Choroid plexus epithelial cell (primary cell): Measurements from ENCODE around the gene TMEM59.
"Not testable (repeated sequence)": the region's sequence is repeated elsewhere in the genome, so short reads cannot be mapped to it uniquely, and the experiment has no call there.

ENCODE experiments used
- DNase-seq: peaks from one replicate; pipeline ENCODE4 v3.0.0-alpha.2; 2010; ENCODE audit warnings: low read depth
- H3K4me3 ChIP-seq: 2 replicates; pipeline ENCODE4 v1.5.1; 2011; ENCODE audit warnings: low read depth, mild to moderate bottlenecking, control low read depth, low read length, moderate library complexity
- TF ChIP-seq, protein P1 (sequence below): conservative IDR thresholded peaks from 2 replicates; pipeline ENCODE4 v1.5.1; 2011; ENCODE audit warnings: low read depth, mild to moderate bottlenecking, control low read depth, inconsistent platforms, low read length, moderate library complexity

The TMEM59 gene

GRCh38 chr1:54003249-54003646 lies 49.8 kb downstream of the TMEM59 start:
- TF ChIP-seq, protein P1, sequence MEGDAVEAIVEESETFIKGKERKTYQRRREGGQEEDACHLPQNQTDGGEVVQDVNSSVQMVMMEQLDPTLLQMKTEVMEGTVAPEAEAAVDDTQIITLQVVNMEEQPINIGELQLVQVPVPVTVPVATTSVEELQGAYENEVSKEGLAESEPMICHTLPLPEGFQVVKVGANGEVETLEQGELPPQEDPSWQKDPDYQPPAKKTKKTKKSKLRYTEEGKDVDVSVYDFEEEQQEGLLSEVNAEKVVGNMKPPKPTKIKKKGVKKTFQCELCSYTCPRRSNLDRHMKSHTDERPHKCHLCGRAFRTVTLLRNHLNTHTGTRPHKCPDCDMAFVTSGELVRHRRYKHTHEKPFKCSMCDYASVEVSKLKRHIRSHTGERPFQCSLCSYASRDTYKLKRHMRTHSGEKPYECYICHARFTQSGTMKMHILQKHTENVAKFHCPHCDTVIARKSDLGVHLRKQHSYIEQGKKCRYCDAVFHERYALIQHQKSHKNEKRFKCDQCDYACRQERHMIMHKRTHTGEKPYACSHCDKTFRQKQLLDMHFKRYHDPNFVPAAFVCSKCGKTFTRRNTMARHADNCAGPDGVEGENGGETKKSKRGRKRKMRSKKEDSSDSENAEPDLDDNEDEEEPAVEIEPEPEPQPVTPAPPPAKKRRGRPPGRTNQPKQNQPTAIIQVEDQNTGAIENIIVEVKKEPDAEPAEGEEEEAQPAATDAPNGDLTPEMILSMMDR: no peak
- no peak for DNase-seq
- no peak overlapping the region for H3K4me3 ChIP-seq

- H3K4me3 ChIP-seq: no peak overlapping the region
- TF ChIP-seq, protein P1: no peak
- no peak for DNase-seq
Measured at GRCh38 chr1:54002544-54003248, 50.3 kb downstream of the TMEM59 start.

- H3K4me3 ChIP-seq: no peak overlapping the region
- no peak for DNase-seq
- TF ChIP-seq, protein P1: no peak
Measured at GRCh38 chr1:54001591-54001990, 51.4 kb downstream of the TMEM59 start.

DNA sequence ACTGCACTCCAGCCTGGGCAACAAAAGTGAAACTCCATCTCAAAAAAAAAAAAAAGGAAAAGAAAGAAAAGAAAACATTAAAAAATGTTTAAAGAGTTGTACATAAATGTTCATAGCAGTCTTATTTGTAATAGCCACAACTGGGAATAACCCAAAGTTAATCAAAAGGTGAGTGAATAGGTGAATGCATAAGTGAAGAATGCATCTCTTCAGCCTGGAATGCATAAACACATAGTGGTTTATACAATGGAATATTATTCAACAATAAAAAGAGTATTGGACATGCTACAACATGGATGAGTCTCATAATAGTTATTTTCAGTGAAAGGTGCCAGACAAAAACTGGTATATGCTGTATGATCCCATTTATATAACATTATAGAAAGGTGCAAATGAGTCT lies 53.1 kb downstream of the TMEM59 start:
- TF ChIP-seq, protein P1: no peak
- DNase-seq: no peak
- no peak overlapping the region for H3K4me3 ChIP-seq

DNA sequence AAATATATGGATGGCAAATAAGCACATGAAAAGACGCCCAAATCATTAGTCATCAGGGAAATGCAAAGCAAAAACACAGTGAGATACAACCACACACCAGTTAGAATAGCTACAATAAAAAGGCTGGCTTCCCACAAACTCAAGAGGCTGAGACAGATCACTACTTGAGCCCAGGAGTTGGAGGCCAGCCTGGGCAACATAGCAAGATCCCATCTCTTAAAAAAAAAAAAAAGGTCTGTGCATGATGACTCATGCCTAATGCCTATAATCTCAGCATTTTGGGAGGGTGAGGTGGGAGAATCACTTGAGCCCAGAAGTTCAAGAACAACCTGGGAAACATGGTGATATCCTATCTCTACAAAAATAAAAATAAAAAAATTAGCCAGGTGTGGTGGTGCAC lies 54.8 kb downstream of the TMEM59 start:
- TF ChIP-seq, protein P1: no peak
- no peak overlapping the region for H3K4me3 ChIP-seq
- no peak for DNase-seq

DNA sequence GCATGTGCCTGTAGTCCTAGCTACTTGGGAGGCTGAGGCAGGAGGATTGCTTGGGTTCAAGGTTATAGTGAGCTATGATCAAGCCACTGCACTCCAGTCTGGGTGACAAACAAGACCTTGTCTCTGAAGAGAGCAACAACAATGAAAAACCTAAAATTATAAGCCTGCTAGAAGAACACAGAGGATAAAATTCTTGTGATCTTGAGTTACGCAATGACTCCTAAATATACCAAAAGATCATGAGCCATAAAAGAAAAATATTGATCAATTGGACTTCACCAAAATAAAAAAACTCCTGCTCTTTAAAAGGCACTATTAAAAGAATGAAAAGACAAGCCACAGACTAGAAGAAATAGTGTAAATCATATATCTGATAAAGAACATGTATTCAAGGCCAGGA lies 57.3 kb downstream of the TMEM59 start:
- H3K4me3 ChIP-seq: no peak overlapping the region
- no peak for DNase-seq
- TF ChIP-seq, protein P1: no peak

GRCh38 chr1:53994516-53994915 lies 58.5 kb downstream of the TMEM59 start:
- not testable (repeated sequence) for DNase-seq, H3K4me3 ChIP-seq
